LoVo (cell line): ENCODE results near the gene VWA5B2.
"Not testable (repeated sequence)": the region's sequence is repeated elsewhere in the genome, so short reads cannot be mapped to it uniquely, and the experiment has no call there.

Experiments
- DNase-seq: peaks from one replicate; pipeline ENCODE4 v3.0.0-alpha.2; 2016; ENCODE audit warnings: low spot score

VWA5B2 gene

DNA sequence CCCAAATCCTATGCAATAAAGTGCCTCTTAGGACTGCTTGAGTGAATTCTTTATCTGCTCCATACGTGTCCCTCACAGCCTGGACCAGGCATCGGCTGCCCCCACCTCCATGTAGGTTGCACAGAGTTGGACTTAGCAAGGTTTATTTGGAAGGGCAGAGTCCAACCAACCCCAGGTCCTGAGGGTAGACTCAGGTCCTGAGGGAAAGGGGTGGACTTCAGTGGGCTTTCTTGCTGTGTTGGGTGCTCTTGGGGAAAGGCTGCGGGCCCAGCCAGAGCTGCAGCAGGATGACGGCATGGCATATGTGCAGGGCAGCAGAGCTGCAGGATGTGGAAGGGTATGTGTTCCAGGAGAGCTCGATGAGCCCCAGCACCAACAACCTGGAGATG, 12.9 kb downstream of the VWA5B2 start:
- DNase-seq = no peak

DNA sequence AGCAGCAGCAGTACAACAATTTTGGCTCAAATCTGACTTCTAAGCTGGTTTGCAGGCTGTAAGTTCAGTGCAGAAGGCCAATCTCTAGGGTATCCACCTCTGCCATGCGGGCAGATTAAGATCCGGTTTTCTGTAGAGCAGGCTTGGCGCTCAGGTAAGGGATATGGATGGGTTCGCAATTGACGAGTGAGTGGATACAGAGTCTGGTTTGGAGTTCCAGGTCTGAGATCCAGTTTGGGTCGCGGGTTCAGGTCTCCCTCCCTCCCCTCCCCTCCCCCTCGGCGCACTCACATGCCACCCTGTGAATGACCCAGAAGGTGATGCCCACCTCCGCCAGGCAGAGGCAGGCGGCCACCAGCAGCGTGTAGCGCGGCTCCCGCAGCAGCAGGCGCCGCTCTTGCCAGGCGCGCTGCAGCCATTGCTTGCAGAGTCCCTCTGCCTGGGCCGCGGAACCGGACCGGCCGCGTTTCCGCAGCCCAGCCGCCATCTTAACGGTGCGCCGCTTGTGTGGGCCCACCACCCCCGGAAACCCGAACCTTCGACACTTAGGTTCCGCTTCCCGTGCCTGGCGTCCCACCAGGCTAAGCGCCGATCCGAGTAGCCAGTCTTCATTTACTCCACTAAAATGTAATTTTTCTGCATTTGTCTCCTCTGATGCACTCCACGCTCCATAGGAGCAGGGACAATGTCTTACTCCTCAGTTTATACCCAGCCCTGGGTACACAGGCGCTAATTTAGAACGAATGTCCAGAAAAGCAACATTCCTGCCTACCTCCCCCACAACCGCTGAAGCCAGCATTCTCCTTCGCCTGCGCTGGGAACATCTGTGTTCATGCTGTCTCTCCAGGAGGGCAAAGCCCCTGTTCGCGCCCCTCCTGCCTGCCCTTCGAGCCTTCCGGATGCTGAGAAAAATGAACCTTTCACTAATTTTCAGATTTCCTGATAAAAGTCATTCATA, 19.3 kb downstream of the VWA5B2 start, which contains the start of gene ALG3:
ALG3 (minus strand) TSS at position 509 of the 958 bp plus-strand sequence; CDS start at position 487, 22 bp downstream.
- peak; percentile 87 for DNase-seq

DNA sequence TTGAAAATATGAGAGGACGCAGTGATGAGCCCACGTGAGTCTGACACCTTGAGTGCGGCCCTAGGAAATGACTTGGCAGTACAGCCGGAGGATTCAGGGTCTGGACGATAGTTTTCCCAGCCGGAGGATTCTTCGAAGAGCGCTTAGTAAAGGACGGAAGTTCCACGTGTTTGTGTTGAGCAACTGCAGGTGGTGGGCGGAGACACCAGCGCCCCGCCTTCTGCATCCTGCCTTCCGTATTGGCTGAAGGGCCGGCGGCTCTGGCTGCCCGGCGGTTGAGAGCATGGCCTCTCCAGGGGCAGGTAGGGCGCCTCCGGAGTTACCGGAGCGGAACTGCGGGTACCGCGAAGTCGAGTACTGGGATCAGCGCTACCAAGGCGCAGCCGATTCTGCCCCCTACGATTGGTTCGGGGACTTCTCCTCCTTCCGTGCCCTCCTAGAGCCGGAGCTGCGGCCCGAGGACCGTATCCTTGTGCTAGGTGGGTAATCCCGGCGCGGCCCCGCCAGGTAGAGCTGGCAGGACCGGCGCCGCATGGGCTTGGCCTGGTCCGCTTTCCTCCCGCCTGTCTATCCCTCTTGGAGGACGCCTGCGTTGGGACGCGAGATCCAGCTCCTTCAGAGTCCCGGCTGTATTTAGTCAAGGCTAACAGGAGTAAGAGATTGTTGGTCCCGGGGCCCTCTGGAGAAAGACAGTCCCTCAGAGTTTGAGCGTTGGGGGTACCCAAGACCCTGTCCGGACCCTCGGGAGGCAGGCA, 20.2 kb downstream of the VWA5B2 start, which contains the start of gene EEF1AKMT4:
EEF1AKMT4 (plus strand) TSS at position 261 of the 755 bp plus-strand sequence; CDS start at position 284, 23 bp downstream.
- peak; percentile 98 for DNase-seq

DNA sequence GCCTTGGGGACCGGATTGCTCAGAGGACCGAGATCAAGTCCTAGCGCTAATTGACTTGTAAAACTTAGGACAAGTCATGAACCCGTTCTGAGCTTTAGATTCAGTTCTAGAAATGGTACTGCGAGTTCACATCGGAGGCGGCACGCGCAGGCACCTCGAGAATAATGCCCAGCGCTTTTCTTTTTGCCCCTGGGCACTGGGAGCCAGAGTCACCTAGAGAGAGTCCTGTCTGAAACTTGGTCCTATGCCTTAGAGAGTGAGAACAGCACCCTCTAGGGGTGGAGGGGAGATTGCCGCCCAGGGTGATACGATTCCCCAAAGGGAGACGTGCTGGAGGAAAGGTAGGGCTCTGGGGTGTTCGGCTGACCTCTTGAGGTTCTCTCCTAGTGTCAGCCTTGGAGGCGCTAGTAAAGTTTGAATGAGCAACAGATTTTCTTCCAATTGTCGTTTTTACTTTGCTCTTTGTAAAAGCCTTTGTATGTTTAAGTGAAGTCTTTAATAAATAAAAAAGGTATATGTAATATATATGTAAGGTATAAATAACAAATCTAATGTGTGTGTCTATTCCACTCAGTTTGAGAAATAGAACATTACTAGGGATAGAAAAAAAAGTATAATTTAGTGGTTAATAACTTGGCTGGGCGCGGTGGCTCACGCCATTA, 20.9 kb downstream of the VWA5B2 start:
- peak; percentile 96 for DNase-seq

DNA sequence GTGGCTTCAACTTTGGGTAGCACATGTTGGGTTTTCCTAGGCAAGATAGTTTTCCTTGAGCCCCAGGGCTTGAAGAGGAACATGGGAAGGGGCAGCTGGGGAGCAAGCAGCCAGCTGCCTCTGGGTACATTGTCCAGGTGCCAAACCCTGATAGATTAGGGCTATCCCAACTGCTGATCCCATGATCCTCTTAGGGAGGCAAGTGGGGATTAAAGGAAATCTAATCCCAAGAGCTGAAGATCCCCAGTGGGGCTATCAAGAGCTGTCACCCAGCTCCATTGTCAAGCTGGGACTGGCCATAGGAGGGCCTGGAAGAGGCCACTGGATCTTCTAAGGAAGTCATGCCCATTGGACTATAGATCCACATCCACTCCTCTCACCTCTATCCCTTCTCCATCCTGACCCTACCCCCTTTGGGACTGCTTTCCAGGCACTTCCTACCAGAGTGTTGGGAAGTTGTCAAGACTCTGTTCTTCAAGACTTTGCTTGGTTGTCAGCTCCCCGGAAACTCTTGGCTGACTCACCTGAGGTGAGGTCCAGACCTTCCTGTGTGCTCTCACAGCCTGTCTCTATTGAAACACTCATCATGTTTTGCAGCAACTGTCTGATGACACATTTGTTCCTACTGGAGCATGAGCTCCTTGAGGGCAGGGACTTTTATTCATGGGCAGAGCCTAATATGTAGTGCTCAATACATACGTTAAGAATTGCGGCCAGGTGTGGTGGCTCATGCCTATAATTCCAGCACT, 26.1 kb downstream of the VWA5B2 start:
- no peak for DNase-seq

DNA sequence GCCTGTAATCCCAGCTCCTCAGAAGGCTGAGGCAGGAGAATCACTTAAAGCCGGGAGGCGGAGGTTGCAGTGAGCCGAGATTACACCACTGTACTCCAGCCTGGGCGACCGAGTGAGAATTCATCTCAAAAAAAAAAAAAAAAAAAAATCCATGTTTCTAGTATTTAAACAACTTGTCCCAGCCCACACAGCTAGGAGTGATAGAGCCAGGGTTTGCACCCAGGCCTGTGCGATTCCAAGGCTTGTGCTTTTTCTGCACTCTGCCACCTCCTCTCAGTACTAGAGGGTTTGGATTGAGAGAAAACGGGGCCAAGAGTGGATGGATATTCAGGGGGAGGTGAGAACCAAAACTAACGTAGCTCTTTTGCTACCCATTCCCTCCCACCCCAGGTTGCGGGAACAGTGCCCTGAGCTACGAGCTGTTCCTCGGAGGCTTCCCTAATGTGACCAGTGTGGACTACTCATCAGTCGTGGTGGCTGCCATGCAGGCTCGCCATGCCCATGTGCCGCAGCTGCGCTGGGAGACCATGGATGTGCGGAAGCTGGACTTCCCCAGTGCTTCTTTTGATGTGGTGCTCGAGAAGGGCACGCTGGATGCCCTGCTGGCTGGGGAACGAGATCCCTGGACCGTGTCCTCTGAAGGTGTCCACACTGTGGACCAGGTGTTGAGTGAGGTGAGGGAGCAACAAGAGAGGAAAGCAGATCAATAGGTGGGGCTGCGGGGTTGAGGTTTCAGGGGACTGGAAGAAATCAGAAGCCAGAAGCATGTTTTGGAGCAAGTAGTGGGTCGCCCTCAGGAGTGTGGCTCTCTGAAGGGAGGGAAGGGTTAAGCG, 27.9 kb downstream of the VWA5B2 start:
- DNase-seq = no peak

DNA sequence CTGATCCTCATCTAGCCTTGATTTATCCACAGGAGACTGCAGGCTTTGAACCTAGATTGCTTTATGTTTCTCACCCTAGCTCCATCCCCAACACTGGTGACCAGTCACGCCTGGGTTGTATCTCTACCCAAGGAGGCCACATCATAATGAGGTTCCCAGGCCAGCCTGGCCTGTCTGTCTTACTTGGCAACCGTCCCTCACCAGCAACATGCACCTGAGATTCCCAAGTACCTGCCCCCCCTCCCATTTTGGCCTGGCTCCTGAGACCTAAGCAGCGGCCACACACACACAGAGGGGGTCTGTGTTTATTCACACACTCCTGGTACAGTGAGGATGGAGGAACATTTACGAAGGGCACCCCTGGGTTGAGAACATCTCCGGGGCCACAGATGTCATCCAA, 29.5 kb downstream of the VWA5B2 start:
- no peak for DNase-seq

DNA sequence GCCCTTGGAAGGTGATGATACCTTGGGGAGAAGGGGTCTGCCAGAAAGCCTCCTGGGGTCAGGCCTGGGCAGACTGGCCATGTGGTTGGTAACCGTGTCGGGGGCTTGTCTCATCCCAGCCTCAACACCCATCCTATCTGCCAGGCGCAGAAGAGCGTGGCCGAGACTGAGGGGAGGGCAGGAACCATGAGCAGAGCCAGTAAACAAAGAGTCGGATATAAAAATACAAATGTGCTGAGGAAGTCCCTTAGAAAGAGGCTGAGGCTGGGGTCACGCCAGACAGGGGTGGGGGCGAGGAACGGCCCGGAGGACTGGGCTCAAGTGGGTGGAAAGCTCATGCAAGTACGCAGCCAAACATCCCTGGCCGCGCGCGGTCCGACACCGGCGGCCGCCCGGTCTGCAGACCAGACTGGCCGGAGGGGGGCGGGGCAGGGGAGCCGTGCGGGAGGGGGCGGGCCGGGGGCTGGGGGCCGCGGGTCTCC, 30.1 kb downstream of the VWA5B2 start:
- DNase-seq = no peak

DNA sequence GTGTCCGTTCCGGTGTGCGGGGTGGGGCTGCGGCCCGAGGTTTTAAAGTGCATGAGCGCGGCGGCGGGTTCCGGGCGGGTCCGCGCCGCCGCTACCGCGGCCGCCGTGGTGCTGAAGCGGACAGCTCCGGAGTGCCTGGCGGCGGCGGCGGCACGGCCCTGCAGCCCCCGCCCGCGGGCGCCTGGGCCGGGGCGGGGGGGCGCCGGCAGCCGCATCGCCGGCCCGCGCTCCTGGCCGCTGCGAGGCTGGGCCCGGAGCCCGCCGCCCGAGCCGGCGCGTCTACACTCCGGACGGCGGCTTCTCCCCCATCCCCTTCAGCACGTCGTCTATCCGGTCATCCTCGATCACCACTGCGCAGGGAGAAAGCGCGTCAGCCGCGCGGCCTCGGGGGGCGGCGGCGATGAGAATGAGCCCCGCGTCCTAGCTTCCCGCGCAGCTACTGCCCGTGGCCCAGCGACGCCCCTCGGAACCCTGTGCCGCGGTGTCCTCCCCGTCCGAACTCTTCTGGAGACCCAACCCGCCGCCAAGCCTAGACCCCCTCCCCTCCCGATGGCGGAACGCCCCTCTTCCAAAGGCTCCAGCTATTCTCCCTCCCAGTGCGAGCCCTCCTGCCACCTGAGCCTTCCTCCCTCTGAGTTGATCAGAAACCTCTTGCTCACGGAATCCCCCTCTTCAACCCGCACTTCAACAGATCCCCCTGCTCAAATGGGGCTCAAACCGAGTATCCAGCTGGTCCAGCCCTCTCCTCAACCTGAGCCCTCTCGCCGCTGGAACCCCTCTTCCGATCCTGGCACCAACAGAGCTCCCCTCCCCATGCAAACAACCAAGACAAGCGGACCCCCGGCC, 30.7 kb downstream of the VWA5B2 start:
- DNase-seq = peak; percentile 19

DNA sequence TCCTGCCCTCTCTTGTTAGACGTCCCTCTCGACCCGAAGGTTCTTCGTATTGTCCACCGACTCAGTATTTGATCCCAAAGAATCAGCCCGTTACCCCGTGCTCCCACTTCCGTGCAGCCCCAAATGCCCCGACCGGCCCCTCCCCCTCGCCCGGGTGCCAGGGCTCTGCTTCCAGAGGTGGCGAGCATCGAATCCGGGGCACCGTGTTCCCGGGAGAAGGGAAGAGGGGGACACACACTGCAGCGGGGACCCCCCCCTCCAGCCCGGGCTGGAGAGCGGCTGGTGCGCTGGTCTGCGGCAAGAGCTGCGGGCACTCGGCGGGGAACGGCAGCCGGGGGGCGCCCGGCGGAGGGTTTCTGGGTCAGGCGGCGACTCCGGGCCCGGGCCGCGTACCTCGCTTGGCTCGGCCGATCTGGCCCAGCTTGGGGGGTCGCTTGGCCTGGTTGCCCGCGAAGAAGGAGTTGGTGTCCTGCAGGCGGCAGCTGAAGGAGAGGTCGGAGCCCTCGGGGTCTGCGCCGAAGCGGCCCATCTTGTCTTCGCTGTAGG, 31.4 kb downstream of the VWA5B2 start:
- no peak for DNase-seq

DNA sequence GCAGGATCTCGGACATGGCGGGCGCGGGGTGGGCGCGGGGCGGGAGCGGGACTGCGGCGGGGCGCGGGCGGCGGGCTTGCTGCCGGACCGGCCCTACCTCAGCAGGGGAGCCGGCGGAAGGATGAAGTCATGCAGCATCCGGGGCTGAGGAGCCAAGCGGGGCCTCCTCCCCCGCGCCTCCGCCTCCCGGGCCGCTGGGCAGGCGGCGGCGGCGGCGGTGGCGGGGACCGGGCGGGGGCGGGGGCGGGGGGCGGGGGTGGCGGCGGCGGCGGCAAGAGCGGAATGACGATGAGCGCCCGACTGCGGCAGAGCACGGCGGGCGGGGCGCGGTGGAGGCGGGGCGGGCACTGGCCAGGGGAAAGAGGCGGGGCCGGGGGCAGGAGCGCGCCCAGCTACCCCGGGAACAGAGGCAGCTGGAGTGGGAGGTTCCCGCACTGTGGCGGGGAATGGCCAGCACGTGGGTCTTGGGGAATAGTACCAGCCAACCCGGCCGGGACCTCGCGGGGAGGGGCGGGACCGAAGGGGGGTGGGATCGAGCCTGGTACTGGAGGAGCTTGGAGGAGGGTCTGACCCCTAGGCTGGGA, 32.0 kb downstream of the VWA5B2 start, which contains the start of gene CAMK2N2:
CAMK2N2 (minus strand) TSS at position 284 of the 584 bp plus-strand sequence; CDS start at position 16, 268 bp downstream.
- peak; percentile 71 for DNase-seq

DNA sequence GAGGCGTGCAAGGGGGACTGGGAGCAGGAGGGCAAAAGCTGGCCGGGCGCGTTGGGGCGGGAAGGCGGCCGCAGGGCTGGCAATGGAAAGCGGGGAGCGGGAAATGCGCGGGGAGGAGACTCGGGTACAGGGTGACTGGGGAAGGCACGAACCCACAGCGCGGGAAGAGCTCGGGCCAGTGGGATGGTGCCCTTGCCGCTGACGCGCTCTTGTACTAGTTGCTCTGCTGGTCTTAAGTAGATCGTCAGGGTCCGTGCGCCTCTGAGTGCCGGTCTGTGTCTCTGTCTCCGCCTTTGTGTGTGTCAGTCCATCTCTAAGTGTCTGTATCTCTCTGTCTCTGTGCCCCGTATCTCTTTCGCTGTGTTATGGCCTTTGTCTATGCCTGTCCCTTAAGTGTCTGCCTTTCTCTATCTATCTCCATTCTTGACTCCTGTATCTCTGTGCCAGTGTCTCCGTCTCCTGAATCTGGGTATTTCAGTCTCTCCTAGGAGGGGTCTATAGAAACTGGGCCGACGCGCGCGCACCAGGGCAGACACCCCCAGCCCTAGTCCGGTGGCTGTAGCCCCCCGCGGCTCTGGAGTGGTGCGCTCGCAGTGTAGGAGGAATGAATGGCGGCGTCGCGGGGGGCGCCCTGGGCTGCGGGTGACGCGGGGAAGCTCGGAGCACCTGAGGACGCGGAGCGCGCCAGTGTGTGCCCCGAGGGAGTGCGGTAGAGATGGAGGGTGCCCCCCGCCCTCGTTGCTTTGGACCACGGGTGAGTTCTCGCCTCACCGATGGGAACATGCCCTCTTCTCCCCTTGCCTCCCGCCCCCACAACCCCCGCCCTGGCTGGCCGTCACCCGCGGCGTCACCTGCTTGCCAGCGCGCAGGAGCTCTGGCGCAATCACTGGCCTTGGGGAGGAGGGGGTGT, 32.7 kb downstream of the VWA5B2 start:
- DNase-seq = peak; percentile 15

DNA sequence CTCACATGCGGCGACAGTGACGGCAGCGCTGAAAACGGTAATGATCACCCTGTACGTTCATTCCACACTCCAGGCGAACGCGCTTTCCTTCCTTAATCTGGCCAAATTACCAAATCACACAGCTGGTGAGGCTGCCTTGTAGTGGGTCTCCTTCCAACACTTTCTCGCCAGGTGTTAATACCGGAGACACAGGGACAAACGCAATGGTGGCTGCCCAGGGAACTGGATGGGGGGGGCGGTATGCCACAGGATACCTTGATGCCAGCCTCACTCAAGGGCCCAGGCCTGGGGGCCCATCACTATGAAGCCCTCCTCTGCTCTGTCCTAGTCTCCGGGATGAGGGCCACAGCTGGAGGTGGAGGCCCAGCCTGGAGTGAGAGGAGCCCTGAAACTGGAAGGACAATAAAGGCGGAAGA, 33.4 kb downstream of the VWA5B2 start:
- DNase-seq = no peak

DNA sequence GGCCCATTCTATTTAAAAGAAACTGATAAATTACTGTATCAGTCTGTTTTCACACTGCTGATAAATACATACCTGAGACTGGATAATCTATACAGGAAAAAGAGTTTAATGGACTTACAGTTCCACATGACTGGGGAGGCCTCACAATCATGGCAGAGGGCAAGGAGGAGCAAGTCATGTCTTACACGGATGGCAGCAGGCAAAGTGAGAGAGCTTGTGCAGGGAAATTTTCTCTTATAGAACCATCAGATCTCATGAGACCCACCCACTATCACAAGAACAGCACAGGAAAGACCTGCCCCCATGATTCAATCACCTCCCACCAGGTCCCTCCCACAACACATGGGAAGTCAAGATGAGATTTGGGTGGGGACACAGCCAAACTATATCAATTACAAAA, 37.9 kb downstream of the VWA5B2 start:
- DNase-seq = not testable (repeated sequence)

DNA sequence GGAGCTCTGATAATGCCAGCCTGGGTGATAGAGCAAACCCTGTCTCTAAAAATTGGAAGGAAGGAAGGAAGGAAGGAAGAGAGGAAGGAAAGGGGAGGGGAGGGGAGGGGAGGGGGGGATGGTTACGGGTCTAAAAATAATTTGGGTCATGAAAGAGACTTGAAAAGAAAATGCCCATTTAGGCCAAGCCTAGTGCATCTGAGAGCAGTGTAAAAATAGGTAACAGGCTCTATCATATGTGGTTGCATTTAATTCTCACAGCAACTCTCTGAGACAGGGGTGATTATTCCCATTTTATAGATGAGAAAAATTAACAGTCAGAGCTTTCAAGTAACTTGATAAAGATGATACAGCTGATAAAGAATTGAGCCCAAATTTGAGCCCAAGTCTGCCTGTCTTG, 42.9 kb downstream of the VWA5B2 start:
- no peak for DNase-seq

DNA sequence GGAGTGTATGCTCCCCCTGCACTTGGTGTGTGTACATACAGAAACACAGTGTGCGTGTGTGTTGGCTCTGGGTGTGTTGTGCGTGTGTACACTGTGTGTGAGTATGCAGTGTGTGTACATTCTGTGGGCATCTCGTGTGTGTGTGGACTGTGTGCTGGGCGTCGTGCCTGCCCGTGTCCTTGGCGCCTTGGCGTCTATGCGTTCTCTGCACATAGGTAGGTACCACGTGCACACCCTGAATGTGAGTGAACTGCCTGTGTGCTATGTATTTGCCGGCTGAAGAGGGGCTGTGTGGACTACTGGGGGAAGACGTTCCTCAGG, 46.0 kb downstream of the VWA5B2 start:
- DNase-seq = no peak
